ENCODE measurements around the gene KIF3C. TPM values are rescaled to one million over a fixed set of nuclear protein-coding genes. Genes with fewer than 3 reads are reported as not detected.

Gene KIF3C
- total and polyA plus RNA-seq, 10 of the 15 experiments (the other 5 are each of a cell fraction or from before 2014, with no cell fraction given), result 0.10 to 0.63 (median 0.46) TPM

DNA sequence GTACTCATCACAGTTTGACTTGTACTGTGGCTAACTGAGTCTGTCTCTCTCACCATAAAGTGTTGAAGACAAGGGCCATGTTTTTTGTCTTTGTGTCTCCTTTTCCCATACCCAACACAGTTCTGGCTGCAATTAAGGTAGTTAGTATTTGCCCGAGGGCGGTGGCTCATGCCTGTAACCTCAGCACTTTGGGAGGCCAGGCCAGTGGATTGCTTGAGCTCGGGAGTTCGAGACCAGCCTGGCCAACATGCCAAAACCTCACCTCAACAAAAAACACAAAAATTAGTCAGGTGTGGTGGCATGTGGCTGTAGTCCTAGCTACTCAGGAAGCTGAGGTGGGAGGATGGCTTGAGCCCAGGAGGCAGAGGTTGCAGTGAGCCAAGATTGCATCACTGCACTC lies 6.9 kb upstream of the KIF3C start:
- RAD21 ChIA-PET (ENCODE audit: unreplicated experiment), result no interaction called here
- no peaks in the 10 kb centered on the region for H3K79me2 ChIP-seq (ENCODE audit: control insufficient read depth, insufficient read depth, low read length)
- H3K4me3 ChIP-seq, result no peak overlapping the region
- no peaks in the 10 kb centered on the region for H4K20me1 ChIP-seq (ENCODE audit: control insufficient read depth, insufficient read depth)
- H3K27me3 ChIP-seq (replicated peaks in 1 of 2; ENCODE audit: control insufficient read depth in 2 of 2, insufficient read depth in 2 of 2, low read length in 1 of 2), result no peaks in the 10 kb centered on the region
- in situ Hi-C loops (cut with MboI), result no loop called here
- no peak overlapping the region for H2AFZ ChIP-seq (ENCODE audit: control insufficient read depth, low read depth, low read length)
- H3K4me1 ChIP-seq (ENCODE audit: control insufficient read depth, insufficient read depth, low read length), result no peaks in the 10 kb centered on the region
- H3K9ac ChIP-seq (ENCODE audit: control insufficient read depth, insufficient read depth, low read length), result no peak overlapping the region
- CTCF ChIA-PET, result interaction anchor here (1.7 to 4.8 kb wide), 2 partner anchors 136 to 156 kb away, joined by 9 to 26 read pairs; no protein-coding TSS in a partner anchor
- POLR2A ChIA-PET, result interaction anchor here (0.5 kb wide), 1 partner anchor 135 kb away, joined by 6 read pairs; no protein-coding TSS in a partner anchor
- no peaks in the 10 kb centered on the region for H3K9me3 ChIP-seq (replicated peaks; ENCODE audit: control insufficient read depth, insufficient read depth, low read length)
- FAIRE-seq (no peak), ATAC-seq (no peak), DNase-seq (ENCODE audit: low read depth, low spot score) (no peak)
- 32% methylated on average over 4 of the region's 4 CpGs for WGBS (ENCODE audit: insufficient coverage, insufficient replicate concordance, low lambda C conversion rate, missing lambda C conversion rate)
- no peak overlapping the region for H3K4me2 ChIP-seq (ENCODE audit: control insufficient read depth, insufficient read depth)
- SMC1A ChIA-PET (ENCODE audit: uncharacterized antibody, unreplicated experiment), result interaction anchor here (2.1 to 2.9 kb wide), 2 partner anchors 46 to 158 kb away, joined by 5 to 57 read pairs; no protein-coding TSS in a partner anchor
- no peaks in the 10 kb centered on the region for H3K36me3 ChIP-seq (ENCODE audit: control insufficient read depth in 2 of 2, insufficient read depth in 2 of 2, low read length in 1 of 2)
- no TSS peak for BruUV-seq (replicated peaks)
- intact Hi-C loops (cut with micrococcal nuclease; ENCODE audit: unreplicated experiment), result no loop called here
- no peak overlapping the region for H3K27ac ChIP-seq (ENCODE audit: control insufficient read depth, insufficient read depth)
- TF ChIP-seq TBL1XR1 (IDR thresholded peaks at IDR 0.05; ENCODE audit: low read depth, low read length), result no peak
- TF ChIP-seq, protein P1, sequence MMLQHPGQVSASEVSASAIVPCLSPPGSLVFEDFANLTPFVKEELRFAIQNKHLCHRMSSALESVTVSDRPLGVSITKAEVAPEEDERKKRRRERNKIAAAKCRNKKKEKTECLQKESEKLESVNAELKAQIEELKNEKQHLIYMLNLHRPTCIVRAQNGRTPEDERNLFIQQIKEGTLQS (IDR thresholded peaks at IDR 0.05; ENCODE audit: borderline replicate concordance, extremely low read depth, low read depth, low read length), result no peak

DNA sequence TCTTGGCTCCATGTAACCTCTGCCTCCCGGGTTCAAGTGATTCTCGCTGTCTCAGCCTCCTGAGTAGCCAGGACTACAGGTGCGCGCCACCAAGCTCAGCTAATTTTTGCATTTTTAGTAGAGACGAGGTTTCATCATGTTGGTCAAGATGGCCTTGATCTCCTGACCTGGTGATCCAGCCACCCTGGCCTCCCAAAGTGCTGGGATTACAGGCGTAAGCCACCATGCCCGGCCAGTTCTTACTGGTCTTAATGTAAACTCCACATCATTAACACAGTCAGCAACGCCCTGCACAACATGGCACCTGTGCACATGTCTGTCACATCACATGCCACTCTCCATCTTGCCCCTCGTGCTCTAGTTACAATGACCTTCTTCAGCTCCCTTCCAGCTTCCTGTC lies 5.8 kb upstream of the KIF3C start:
- Histone ChIP-seq H3K27ac (ENCODE audit: control insufficient read depth, insufficient read depth) (no peak overlapping the region), H3K27me3 (replicated peaks in 1 of 2; ENCODE audit: control insufficient read depth in 2 of 2, insufficient read depth in 2 of 2, low read length in 1 of 2) (no peaks in the 10 kb centered on the region), H2AFZ (ENCODE audit: control insufficient read depth, low read depth, low read length) (no peak overlapping the region), H3K4me2 (ENCODE audit: control insufficient read depth, insufficient read depth) (no peak overlapping the region), H3K36me3 (ENCODE audit: control insufficient read depth in 2 of 2, insufficient read depth in 2 of 2, low read length in 1 of 2) (no peaks in the 10 kb centered on the region), H3K9ac (ENCODE audit: control insufficient read depth, insufficient read depth, low read length) (no peak overlapping the region), H3K4me3 (no peak overlapping the region), H3K4me1 (ENCODE audit: control insufficient read depth, insufficient read depth, low read length) (no peaks in the 10 kb centered on the region), H3K9me3 (replicated peaks; ENCODE audit: control insufficient read depth, insufficient read depth, low read length) (no peaks in the 10 kb centered on the region), H4K20me1 (ENCODE audit: control insufficient read depth, insufficient read depth) (no peaks in the 10 kb centered on the region), H3K79me2 (ENCODE audit: control insufficient read depth, insufficient read depth, low read length) (no peaks in the 10 kb centered on the region)
- ChIA-PET CTCF (interaction anchor here (0.7 to 4.8 kb wide), 5 partner anchors 37 to 589 kb away, joined by 3 to 26 read pairs (median 7); no protein-coding TSS in a partner anchor), RAD21 (ENCODE audit: unreplicated experiment) (interaction anchor here (0.5 kb wide), 1 partner anchor 59 kb away, joined by 3 read pairs; no protein-coding TSS in a partner anchor), POLR2A (no interaction called here), SMC1A (ENCODE audit: uncharacterized antibody, unreplicated experiment) (interaction anchor here (2.1 kb wide), 1 partner anchor 47 kb away, joined by 5 read pairs; no protein-coding TSS in a partner anchor)
- ATAC-seq (no peak), DNase-seq (ENCODE audit: low read depth, low spot score) (no peak), FAIRE-seq (no peak)
- no TSS peak for BruUV-seq (replicated peaks)
- WGBS (ENCODE audit: insufficient coverage, insufficient replicate concordance, low lambda C conversion rate, missing lambda C conversion rate), result 72% methylated on average over 7 of the region's 9 CpGs
- in situ Hi-C loops (cut with MboI) (no loop called here), intact Hi-C loops (cut with micrococcal nuclease; ENCODE audit: unreplicated experiment) (no loop called here)
- TF ChIP-seq, protein P2, sequence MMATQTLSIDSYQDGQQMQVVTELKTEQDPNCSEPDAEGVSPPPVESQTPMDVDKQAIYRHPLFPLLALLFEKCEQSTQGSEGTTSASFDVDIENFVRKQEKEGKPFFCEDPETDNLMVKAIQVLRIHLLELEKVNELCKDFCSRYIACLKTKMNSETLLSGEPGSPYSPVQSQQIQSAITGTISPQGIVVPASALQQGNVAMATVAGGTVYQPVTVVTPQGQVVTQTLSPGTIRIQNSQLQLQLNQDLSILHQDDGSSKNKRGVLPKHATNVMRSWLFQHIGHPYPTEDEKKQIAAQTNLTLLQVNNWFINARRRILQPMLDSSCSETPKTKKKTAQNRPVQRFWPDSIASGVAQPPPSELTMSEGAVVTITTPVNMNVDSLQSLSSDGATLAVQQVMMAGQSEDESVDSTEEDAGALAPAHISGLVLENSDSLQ (IDR thresholded peaks at IDR 0.05), result no peak
- TF ChIP-seq, protein P3, sequence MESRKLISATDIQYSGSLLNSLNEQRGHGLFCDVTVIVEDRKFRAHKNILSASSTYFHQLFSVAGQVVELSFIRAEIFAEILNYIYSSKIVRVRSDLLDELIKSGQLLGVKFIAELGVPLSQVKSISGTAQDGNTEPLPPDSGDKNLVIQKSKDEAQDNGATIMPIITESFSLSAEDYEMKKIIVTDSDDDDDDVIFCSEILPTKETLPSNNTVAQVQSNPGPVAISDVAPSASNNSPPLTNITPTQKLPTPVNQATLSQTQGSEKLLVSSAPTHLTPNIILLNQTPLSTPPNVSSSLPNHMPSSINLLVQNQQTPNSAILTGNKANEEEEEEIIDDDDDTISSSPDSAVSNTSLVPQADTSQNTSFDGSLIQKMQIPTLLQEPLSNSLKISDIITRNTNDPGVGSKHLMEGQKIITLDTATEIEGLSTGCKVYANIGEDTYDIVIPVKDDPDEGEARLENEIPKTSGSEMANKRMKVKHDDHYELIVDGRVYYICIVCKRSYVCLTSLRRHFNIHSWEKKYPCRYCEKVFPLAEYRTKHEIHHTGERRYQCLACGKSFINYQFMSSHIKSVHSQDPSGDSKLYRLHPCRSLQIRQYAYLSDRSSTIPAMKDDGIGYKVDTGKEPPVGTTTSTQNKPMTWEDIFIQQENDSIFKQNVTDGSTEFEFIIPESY (IDR thresholded peaks at IDR 0.05), result no peak
- TF ChIP-seq HDAC6 (IDR thresholded peaks at IDR 0.05; ENCODE audit: unreplicated experiment) (no peak), KAT2A (conservative IDR thresholded peaks at IDR 0.05; ENCODE audit: control insufficient read depth, low read depth, low read length) (no peak), SMC3 (IDR thresholded peaks at IDR 0.05; ENCODE audit: borderline replicate concordance, low read length) (no peak), RCOR1 (conservative IDR thresholded peaks at IDR 0.05; ENCODE audit: low read depth, low read length) (no peak)
- TF ChIP-seq, protein P4, sequence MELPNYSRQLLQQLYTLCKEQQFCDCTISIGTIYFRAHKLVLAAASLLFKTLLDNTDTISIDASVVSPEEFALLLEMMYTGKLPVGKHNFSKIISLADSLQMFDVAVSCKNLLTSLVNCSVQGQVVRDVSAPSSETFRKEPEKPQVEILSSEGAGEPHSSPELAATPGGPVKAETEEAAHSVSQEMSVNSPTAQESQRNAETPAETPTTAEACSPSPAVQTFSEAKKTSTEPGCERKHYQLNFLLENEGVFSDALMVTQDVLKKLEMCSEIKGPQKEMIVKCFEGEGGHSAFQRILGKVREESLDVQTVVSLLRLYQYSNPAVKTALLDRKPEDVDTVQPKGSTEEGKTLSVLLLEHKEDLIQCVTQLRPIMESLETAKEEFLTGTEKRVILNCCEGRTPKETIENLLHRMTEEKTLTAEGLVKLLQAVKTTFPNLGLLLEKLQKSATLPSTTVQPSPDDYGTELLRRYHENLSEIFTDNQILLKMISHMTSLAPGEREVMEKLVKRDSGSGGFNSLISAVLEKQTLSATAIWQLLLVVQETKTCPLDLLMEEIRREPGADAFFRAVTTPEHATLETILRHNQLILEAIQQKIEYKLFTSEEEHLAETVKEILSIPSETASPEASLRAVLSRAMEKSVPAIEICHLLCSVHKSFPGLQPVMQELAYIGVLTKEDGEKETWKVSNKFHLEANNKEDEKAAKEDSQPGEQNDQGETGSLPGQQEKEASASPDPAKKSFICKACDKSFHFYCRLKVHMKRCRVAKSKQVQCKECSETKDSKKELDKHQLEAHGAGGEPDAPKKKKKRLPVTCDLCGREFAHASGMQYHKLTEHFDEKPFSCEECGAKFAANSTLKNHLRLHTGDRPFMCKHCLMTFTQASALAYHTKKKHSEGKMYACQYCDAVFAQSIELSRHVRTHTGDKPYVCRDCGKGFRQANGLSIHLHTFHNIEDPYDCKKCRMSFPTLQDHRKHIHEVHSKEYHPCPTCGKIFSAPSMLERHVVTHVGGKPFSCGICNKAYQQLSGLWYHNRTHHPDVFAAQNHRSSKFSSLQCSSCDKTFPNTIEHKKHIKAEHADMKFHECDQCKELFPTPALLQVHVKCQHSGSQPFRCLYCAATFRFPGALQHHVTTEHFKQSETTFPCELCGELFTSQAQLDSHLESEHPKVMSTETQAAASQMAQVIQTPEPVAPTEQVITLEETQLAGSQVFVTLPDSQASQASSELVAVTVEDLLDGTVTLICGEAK (IDR thresholded peaks at IDR 0.05; ENCODE audit: borderline replicate concordance), result no peak

Data from GM12878 (cell line).